GM21390 (cell line): ENCODE data around the gene MTCP1.

Experiments
- ATAC-seq: cut with Tn5 transposase; IDR thresholded peaks from one replicate; pipeline ENCODE4 v1.9.1; 2021; ENCODE audit not compliant: unreplicated experiment

The MTCP1 gene

GRCh38 chrX:155054255-155054654, 16.7 kb downstream of the MTCP1 start:
- no peak for ATAC-seq

GRCh38 chrX:155053656-155054055, 17.3 kb downstream of the MTCP1 start:
- ATAC-seq = no peak

GRCh38 chrX:155052738-155053498, 18.0 kb downstream of the MTCP1 start:
- ATAC-seq = no peak

- ATAC-seq = no peak
Observed at GRCh38 chrX:155048977-155049619, 21.8 kb downstream of the MTCP1 start.

- no peak for ATAC-seq
Observed at GRCh38 chrX:155046811-155047528, 24.0 kb downstream of the MTCP1 start.

GRCh38 chrX:155046129-155046810, 24.7 kb downstream of the MTCP1 start:
- no peak for ATAC-seq

GRCh38 chrX:155035688-155036087, 35.2 kb downstream of the MTCP1 start:
- no peak for ATAC-seq

GRCh38 chrX:155031657-155032056, 39.3 kb downstream of the MTCP1 start:
- ATAC-seq = no peak

- no peak for ATAC-seq
Observed at GRCh38 chrX:155028877-155029291, 42.1 kb downstream of the MTCP1 start.

- no peak for ATAC-seq
Observed at GRCh38 chrX:155028129-155028528, 42.8 kb downstream of the MTCP1 start.

GRCh38 chrX:155027509-155028066, 43.3 kb downstream of the MTCP1 start:
- ATAC-seq = no peak

GRCh38 chrX:155026727-155027508, 44.0 kb downstream of the MTCP1 start, which contains the start of gene FUNDC2:
Gene FUNDC2, plus strand, starts transcription at chrX:155026844. Its CDS starts 95 bp downstream, at chrX:155026939.
- peak; percentile 85 for ATAC-seq

GRCh38 chrX:155026420-155026726, 44.6 kb downstream of the MTCP1 start:
- ATAC-seq = no peak

- ATAC-seq = no peak
Observed at GRCh38 chrX:155023907-155024833, 46.8 kb downstream of the MTCP1 start.

- no peak for ATAC-seq
Observed at GRCh38 chrX:155022585-155022984, 48.4 kb downstream of the MTCP1 start, which contains the start of gene F8. Gene F8, minus strand, starts transcription at chrX:155022723. Its CDS starts 171 bp downstream, at chrX:155022552.

- no peak for ATAC-seq
Observed at GRCh38 chrX:155020591-155020990, 50.3 kb downstream of the MTCP1 start.
